H1 (cell line): ENCODE data around the gene ARHGAP32. TPM values are rescaled to one million over a fixed set of nuclear protein-coding genes. Genes with fewer than 3 reads are reported as not detected.
"Not testable (repeated sequence)": the region's sequence is repeated elsewhere in the genome, so short reads cannot be mapped to it uniquely, and the experiment has no call there.

Experiments used
- CTCF ChIA-PET: fragments of 300-600 bp; sonication (Branson Sonifier 250); formaldehyde crosslinking; loops from one replicate; lab custom pipeline; 2021; ENCODE audit not compliant: partially characterized antibody; lab: Charles Lee
- POLR2A ChIA-PET: fragments of 300-600 bp; sonication (Branson Sonifier 250); formaldehyde crosslinking; loops from one replicate; lab custom pipeline; 2021; ENCODE audit warnings: inconsistent platforms; ENCODE audit not compliant: partially characterized antibody; lab: Charles Lee
- DNase-seq, 2 experiments: peaks; one replicate each; pipeline versions ENCODE4 v3.0.0 to v3.0.0-alpha.2; 2010 to 2022; ENCODE audit warnings: low spot score in 2 of 2, low read depth in 1 of 2, mixed read lengths in 1 of 2
- FAIRE-seq: peaks from 2 replicates; lab custom pipeline; 2011; peaks lifted over from hg19 to GRCh38; lab: Jason Lieb, UNC
- H2AFZ ChIP-seq: 2 replicates; pipeline ENCODE4 v1.8.1; 2012; ENCODE audit warnings: low read length, inconsistent platforms
- H2AK5ac ChIP-seq: 2 replicates; pipeline ENCODE4 v1.6.1; 2013; ENCODE audit warnings: low read depth, low read length
- H2BK120ac ChIP-seq: replicated peaks from 2 replicates; pipeline ENCODE3; 2013; ENCODE audit warnings: low read depth, low read length, inconsistent platforms
- H2BK12ac ChIP-seq: 2 replicates; pipeline ENCODE4 v1.6.1; 2013; ENCODE audit warnings: low read depth, low read length
- H2BK15ac ChIP-seq: 2 replicates; pipeline ENCODE4 v1.6.1; 2013; ENCODE audit warnings: low read length
- H2BK20ac ChIP-seq: 2 replicates; pipeline ENCODE4 v1.6.1; 2013; ENCODE audit warnings: low read length
- H2BK5ac ChIP-seq: 2 replicates; pipeline ENCODE4 v1.6.1; 2013; ENCODE audit warnings: low read depth, low read length
- H3K14ac ChIP-seq: 2 replicates; pipeline ENCODE4 v1.6.1; 2013; ENCODE audit warnings: inconsistent platforms; ENCODE audit not compliant: insufficient read length
- H3K18ac ChIP-seq: 2 replicates; pipeline ENCODE4 v1.6.1; 2013; ENCODE audit warnings: low read length; ENCODE audit errors: extremely low read depth
- H3K23ac ChIP-seq: 2 replicates; pipeline ENCODE4 v1.6.1; 2013; ENCODE audit warnings: inconsistent platforms; ENCODE audit not compliant: insufficient read length
- H3K23me2 ChIP-seq: 2 replicates; pipeline ENCODE4 v1.6.1; 2013; ENCODE audit warnings: low read depth, low read length
- H3K27ac ChIP-seq: 2 replicates; pipeline ENCODE4 v1.6.1; 2011; ENCODE audit warnings: low read depth, low read length, inconsistent platforms
- H3K27me3 ChIP-seq, 4 experiments: replicated peaks in 1 of 4; 1 replicate in 1 of 4; 2 replicates in 3 of 4; pipeline versions ENCODE4 v1.6.1 to v1.8.1; 2011 to 2013; ENCODE audit warnings: low read length in 3 of 4, mild to moderate bottlenecking in 3 of 4, inconsistent platforms in 2 of 4, mixed read lengths in 2 of 4, moderate library complexity in 1 of 4; ENCODE audit not compliant: control insufficient read depth in 3 of 4, insufficient read depth in 3 of 4; ENCODE audit errors: extremely low read depth in 1 of 4
- H3K36me3 ChIP-seq, 4 experiments: 2 replicates each; pipeline versions ENCODE4 v1.6.1 to v1.8.1; 2011 to 2013; ENCODE audit warnings: mild to moderate bottlenecking in 4 of 4, low read length in 3 of 4, moderate library complexity in 2 of 4, control low read depth in 1 of 4, inconsistent platforms in 1 of 4; ENCODE audit not compliant: insufficient read depth in 4 of 4, control insufficient read depth in 2 of 4
- H3K4ac ChIP-seq: replicated peaks from 2 replicates; pipeline ENCODE3; 2013; ENCODE audit warnings: low read length, low read depth, mixed read lengths, inconsistent platforms; ENCODE audit not compliant: insufficient read length
- H3K4me1 ChIP-seq, 4 experiments: replicated peaks in 1 of 4; 1 replicate in 1 of 4; 2 replicates in 3 of 4; pipeline versions ENCODE4 v1.6.1 to v1.8.1; 2011 to 2013; ENCODE audit warnings: low read length in 3 of 4, inconsistent platforms in 2 of 4, mixed read lengths in 1 of 4; ENCODE audit not compliant: insufficient read depth in 4 of 4, control insufficient read depth in 3 of 4
- H3K4me2 ChIP-seq, 2 experiments: 2 replicates each; pipeline versions ENCODE4 v1.6.1 to v1.8.1; 2011 to 2013; ENCODE audit warnings: low read depth in 2 of 2, low read length in 2 of 2, control low read depth in 1 of 2, inconsistent platforms in 1 of 2, mild to moderate bottlenecking in 1 of 2; ENCODE audit not compliant: insufficient read depth in 1 of 2
- H3K4me3 ChIP-seq, 4 experiments: fragments of 200-600, 300-600 bp in 1 of 4; sonication (generic), shearing (Covaris generic), sonication (Bioruptor Twin) in 1 of 4; 2 replicates each; pipeline versions ENCODE4 v1.5.1 to v1.8.1; 2011 to 2016; ENCODE audit warnings: low read length in 4 of 4, low read depth in 3 of 4, control low read depth in 2 of 4, inconsistent platforms in 2 of 4, mild to moderate bottlenecking in 2 of 4, mixed read lengths in 1 of 4, moderate library complexity in 1 of 4; ENCODE audit not compliant: insufficient read depth in 2 of 4; ENCODE audit errors: extremely low read depth in 1 of 4
- H3K56ac ChIP-seq: replicated peaks from 2 replicates; pipeline ENCODE3; 2013; ENCODE audit warnings: low read depth, mild to moderate bottlenecking, mixed read lengths, low read length, inconsistent platforms; ENCODE audit not compliant: insufficient read length
- H3K79me1 ChIP-seq: 2 replicates; pipeline ENCODE4 v1.6.1; 2013; ENCODE audit warnings: low read depth, low read length, control low read depth
- H3K79me2 ChIP-seq, 2 experiments: 2 replicates each; pipeline versions ENCODE4 v1.6.1 to v1.8.1; 2012 to 2013; ENCODE audit warnings: low read length in 2 of 2, mild to moderate bottlenecking in 2 of 2, inconsistent platforms in 1 of 2; ENCODE audit not compliant: insufficient read depth in 2 of 2, control insufficient read depth in 1 of 2
- H3K9ac ChIP-seq, 4 experiments: replicated peaks in 1 of 4; 1 replicate in 1 of 4; 2 replicates in 3 of 4; pipeline versions ENCODE4 v1.6.1 to v1.8.1; 2011 to 2013; ENCODE audit warnings: low read depth in 3 of 4, low read length in 3 of 4, control low read depth in 2 of 4, mild to moderate bottlenecking in 2 of 4, moderate library complexity in 2 of 4, inconsistent platforms in 1 of 4; ENCODE audit errors: extremely low read depth in 1 of 4
- H3K9me3 ChIP-seq, 2 experiments: 2 replicates each; pipeline versions ENCODE4 v1.6.1 to v1.8.1; 2012 to 2013; ENCODE audit warnings: mild to moderate bottlenecking in 2 of 2, moderate library complexity in 2 of 2, control low read depth in 1 of 2, inconsistent platforms in 1 of 2, low read depth in 1 of 2, low read length in 1 of 2, mixed read lengths in 1 of 2; ENCODE audit not compliant: insufficient read depth in 2 of 2
- H4K20me1 ChIP-seq, 2 experiments: replicated peaks in 1 of 2; 2 replicates each; pipeline versions ENCODE3 to v1.8.1; 2011 to 2013; ENCODE audit warnings: inconsistent platforms in 2 of 2, low read length in 2 of 2, mild to moderate bottlenecking in 1 of 2; ENCODE audit not compliant: insufficient read depth in 2 of 2, control insufficient read depth in 1 of 2
- H4K5ac ChIP-seq: 2 replicates; pipeline ENCODE4 v1.6.1; 2013; ENCODE audit warnings: low read length, low read depth, mixed read lengths, inconsistent platforms; ENCODE audit not compliant: insufficient read length
- H4K8ac ChIP-seq: 2 replicates; pipeline ENCODE4 v1.8.0; 2013; ENCODE audit warnings: mild to moderate bottlenecking, moderate library complexity, low read length, inconsistent platforms; ENCODE audit not compliant: insufficient read depth; ENCODE audit errors: extremely low read depth
- H4K91ac ChIP-seq: replicated peaks from 2 replicates; pipeline ENCODE3; 2013; ENCODE audit warnings: low read length, mixed read lengths, inconsistent platforms; ENCODE audit not compliant: insufficient read length
- WGBS, 2 experiments: shearing (Covaris generic) in 1 of 2; methylation state at CpG; one replicate each; pipeline versions ENCODE4 v1.1.6 to v1.1.7; 2013 to 2015; ENCODE audit warnings: low lambda C conversion rate in 2 of 2, mixed read lengths in 2 of 2, inconsistent platforms in 1 of 2, low coverage in 1 of 2, missing lambda C conversion rate in 1 of 2; ENCODE audit not compliant: insufficient replicate concordance in 2 of 2, insufficient coverage in 1 of 2, insufficient read length in 1 of 2; ENCODE audit errors: extremely low coverage in 1 of 2, missing lambda C conversion rate in 1 of 2; 5-methylcytosine and 5-hydroxymethylcytosine counted together
- polyA plus RNA-seq, 7 experiments: library from polyadenylated mRNA; depleted of rRNA in 3 of 7; stranded (reverse) in 5 of 7; unstranded in 2 of 7; fragments of >200 nt in 5 of 7; fragments of 200-250 nt in 2 of 7; gene quantifications; 1 replicate in 5 of 7; 2 replicates in 1 of 7; 4 replicates in 1 of 7; pipeline versions ENCODE4 v1.2.1 to v1.2.3, GENCODE V29; 2011 to 2013; ENCODE audit warnings: missing spikeins in 2 of 7, mixed read lengths in 2 of 7
- total RNA-seq: library from RNA; stranded (reverse); fragmentation: NEBNext Ultra II Directional; extraction: Animal tissue kit (Norgen Biotek cat#: 25700); gene quantifications from 2 replicates; pipeline ENCODE4 v1.2.1, GENCODE V29; 2021

Gene ARHGAP32
- total and polyA plus RNA-seq, 2 of the 8 experiments (the other 6 are each of a cell fraction or from before 2014, with no cell fraction given), result 13.7 to 30.0 TPM

DNA sequence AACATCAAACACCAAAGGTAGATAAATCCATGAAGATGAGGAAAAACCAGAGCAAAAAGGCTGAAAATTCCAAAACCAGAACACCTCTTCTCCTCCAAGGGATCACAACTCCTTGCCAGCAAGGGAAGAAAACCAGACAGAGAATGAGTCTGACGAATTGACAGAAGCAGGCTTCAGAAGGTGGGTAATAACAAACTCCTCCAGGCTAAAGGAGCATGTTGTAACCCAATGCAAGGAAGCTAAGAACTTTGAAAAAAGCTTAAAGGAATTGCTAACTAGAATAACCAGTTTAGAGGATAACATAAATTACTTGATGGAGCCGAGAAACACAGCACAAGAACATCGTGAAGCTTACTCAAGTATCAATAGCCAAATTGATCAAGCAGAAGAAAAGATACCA is 35.0 kb downstream of the ARHGAP32 start:
- H3K14ac ChIP-seq, H3K36me3 ChIP-seq, H3K18ac ChIP-seq, H3K27me3 ChIP-seq, H4K20me1 ChIP-seq, H3K4me3 ChIP-seq, H2BK12ac ChIP-seq, H3K27ac ChIP-seq, H3K79me1 ChIP-seq, H2BK5ac ChIP-seq, H3K9me3 ChIP-seq, H3K56ac ChIP-seq, H4K8ac ChIP-seq, H3K4me2 ChIP-seq, H2BK20ac ChIP-seq, H3K9ac ChIP-seq, H4K5ac ChIP-seq, H2AFZ ChIP-seq, H2BK120ac ChIP-seq, H2AK5ac ChIP-seq, POLR2A ChIA-PET, H3K4ac ChIP-seq, H4K91ac ChIP-seq, H3K23ac ChIP-seq, DNase-seq, H3K4me1 ChIP-seq, H3K23me2 ChIP-seq, CTCF ChIA-PET, FAIRE-seq, H2BK15ac ChIP-seq: not testable (repeated sequence)
- 93% methylated on average over 3 of the region's 3 CpGs; no CpG with 5 or more reads in 1 of the 2 experiments for whole genome bisulfite sequencing, 2 experiments
- H3K79me2 ChIP-seq, result peaks cover 0 to 46% of the 10 kb centered on the region in 2 experiments; a peak in 2 of 4 replicates
